Esophagus mucosa (tissue), 1 donor: Measurements from ENCODE around the gene GOSR2. TPM values are rescaled to one million over a fixed set of nuclear protein-coding genes. Genes with fewer than 3 reads are reported as not detected.
"Not testable (repeated sequence)": the region's sequence is repeated elsewhere in the genome, so short reads cannot be mapped to it uniquely, and the experiment has no call there.

Experiments
- ATAC-seq: fragments of 200-7000 bp; cut with Tn5 transposase; one replicate; pipeline ENCODE4 v1.9.1; 2020
- total RNA-seq: library from RNA; stranded (reverse); gene quantifications from one replicate; pipeline ENCODE4 v1.2.4, GENCODE V29; 2023
- donor health status: DM: yes; HTN: yes; CAD: no.

The GOSR2 gene
- total RNA-seq, 1 donor from 2014 or later = 21.4 TPM

- ATAC-seq = no peak
Observed at GRCh38 chr17:46964315-46965265, 41.6 kb downstream of the GOSR2 start.

- ATAC-seq = no peak
Observed at GRCh38 chr17:46968224-46968834, 45.4 kb downstream of the GOSR2 start.

- ATAC-seq = no peak
Observed at GRCh38 chr17:46968896-46969295, 45.9 kb downstream of the GOSR2 start.

DNA sequence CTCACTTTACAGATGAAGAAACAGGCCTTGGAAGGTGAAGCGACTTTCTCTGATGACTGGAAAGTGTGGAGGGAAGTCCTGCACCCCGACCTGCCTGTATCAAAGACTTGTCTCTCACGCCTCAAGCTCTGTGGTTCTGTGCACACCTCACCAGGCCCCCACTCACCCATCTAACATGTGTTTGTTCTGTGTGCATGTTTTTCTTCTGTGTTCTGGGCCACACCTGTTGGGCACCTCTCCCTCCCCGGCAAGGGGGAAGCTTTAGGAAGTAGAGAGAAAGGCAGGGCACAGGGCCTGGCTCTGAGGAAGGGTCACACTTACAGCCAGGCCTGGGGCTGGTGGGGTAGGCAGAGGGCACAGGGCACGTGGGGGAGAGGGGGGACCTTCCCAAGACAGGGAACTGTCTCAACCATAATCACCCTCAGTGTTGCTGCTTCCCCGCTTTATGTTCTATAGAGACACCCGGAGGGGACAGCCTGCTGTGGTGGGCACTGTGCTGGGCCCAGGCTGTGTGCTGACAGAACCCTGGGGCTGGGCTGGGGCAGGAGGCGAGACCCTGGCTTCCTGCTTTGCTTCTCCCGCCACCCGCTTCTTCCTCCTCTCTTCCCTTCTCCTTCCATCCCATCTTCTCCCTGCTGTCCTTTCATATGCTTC is 48.8 kb downstream of the GOSR2 start:
- no peak for ATAC-seq

- peak; percentile 45 for ATAC-seq
Observed at GRCh38 chr17:46972346-46972745, 49.4 kb downstream of the GOSR2 start.

DNA sequence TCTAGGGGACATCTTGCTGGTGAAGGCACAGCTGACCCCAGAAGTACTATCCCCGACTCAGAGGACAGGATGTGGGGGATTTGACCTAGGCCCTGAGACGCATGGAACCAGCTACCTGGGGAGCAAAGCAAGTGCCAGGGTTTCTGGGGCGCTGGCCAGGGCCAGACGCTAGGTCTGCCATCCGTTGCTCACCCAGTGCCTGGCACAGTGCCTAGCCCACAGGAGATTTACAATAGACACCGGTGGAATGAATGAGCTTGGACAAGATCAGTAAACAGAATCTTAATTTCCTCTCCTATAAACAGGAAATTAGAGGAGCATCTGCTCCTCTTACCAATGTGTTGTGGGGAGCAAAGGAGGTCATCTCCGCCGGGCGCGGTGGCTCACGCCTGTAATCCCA is 51.1 kb downstream of the GOSR2 start:
- ATAC-seq = no peak

DNA sequence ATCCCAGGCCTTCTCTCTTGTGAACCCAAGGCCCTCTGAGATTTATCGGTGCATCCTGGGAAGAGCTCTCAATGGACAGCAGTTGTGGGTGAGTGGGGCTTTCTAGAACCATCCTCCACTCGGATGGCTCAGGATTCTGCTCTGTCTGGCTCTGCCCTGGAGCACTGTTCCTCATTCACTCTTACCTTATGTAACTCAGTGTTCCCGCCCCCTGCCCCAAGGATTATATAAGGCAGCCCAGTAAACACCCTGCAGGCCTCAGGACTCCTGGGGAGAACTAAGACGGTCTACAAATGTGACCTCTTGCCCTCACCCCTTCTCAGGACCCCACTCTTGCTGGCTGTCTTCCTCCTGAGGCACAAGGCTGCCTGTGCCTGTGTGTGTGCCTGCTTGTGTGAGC is 52.3 kb downstream of the GOSR2 start:
- ATAC-seq = no peak

DNA sequence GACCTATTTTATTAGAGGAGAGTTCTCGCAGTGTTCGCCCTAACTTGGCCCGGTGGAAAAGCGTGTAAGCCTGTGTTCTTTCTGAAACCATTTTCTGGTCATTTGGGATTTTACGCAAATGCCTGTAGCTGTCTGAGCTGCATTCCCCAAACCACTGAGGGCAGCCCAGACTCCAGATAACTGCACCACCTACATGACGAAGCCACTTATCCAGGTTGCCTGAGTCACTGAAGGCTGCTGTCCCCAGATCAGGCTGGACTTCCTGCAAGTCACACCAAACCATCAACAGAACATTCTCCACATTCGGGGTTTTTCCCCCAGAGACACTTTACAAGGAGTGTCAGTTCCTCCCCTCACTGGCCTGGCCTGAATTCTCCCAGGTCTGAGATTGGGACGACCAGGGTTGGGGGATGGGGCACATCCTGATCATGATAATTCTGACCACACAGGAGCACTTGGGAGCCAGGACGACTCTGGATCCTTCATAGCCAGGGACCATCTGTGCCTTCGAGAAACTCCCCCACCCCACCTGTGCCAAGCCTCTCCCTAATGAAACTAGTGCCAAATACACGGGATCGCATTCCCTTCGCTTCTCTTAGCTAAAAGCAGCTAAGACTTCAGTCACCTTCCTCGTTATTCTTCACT is 53.8 kb downstream of the GOSR2 start:
- ATAC-seq = no peak

DNA sequence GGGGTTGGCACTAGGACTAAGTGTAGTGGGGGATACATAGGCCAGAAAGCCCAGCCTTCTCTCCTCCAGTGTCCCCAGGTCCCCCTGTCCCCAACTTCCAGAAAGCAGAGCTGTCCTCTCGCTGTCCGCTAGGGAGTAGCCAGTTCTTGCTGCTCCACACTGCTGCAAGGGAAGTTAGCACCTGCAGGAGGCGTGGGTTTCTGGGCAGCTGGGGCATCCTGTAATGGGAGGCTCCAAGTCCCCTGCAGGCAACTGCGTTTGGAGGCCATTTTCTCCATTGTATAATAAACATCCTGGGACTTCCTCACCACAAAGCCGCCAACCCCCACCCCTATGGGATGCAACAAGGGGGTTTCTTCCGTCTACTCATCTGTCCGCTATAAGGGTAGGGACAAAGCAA is 54.4 kb downstream of the GOSR2 start:
- ATAC-seq = peak; percentile 45

GRCh38 chr17:46977750-46978488 is 55.0 kb downstream of the GOSR2 start:
- ATAC-seq = no peak

DNA sequence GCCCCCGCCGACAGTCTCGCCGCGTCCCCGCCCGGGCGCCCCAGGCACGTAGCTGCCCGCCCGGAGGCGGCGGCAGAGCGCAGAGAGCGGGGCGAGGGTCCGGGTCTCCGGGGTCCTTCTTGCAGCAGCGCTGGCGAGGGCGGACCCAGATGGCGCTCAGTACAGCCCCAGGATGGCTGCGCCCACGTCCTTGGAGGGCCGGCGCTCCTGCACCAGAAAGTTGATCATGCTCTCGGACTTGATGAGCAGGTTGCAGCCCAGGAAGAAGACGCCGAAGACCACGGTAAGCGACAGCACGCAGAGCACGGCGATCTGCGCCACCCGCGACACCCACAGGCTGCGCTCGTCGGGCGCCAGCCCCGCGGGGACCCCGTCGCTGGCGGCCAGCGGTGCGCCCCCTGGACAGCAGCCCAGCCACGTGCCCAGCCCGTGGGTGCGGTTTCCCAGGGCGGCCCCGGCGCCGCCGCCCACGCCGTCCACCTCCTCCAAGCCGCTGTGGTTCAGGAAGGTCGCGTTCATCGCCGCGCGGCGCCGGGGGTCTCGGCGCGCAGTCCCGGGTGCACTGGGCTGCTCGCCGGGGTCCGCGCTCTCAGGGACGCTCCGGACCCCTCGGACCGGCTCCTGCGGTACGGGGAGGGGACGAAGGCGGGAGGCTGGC is 55.7 kb downstream of the GOSR2 start:
- ATAC-seq = peak; percentile 36

GRCh38 chr17:46979147-46979863 is 56.3 kb downstream of the GOSR2 start, which contains the start of gene RPRML:
RPRML (minus strand) TSS chr17:46979253; CDS start chr17:46979007, 246 bp downstream.
- peak; percentile 34 for ATAC-seq

DNA sequence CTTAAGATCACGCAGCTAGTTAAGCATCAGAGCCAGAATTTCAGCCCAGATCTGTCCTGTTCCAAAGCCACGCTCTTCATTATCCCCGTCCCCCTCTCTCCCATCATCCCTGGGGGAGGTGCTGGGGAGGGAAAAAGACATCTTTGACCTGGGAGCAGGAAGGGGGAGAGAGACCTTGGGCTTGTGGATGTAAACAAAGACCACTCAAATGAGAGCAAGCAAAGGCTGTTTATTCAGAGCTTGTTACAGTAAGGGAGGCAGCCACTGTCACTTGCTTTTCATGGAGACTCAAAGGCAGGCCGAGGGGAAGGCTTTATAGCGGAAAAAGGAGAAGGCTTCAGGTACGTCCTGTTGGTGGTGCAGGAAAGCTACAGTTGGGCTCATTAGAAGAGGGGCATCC is 59.6 kb downstream of the GOSR2 start:
- no peak for ATAC-seq

GRCh38 chr17:46983782-46984181 is 60.8 kb downstream of the GOSR2 start:
- no peak for ATAC-seq

DNA sequence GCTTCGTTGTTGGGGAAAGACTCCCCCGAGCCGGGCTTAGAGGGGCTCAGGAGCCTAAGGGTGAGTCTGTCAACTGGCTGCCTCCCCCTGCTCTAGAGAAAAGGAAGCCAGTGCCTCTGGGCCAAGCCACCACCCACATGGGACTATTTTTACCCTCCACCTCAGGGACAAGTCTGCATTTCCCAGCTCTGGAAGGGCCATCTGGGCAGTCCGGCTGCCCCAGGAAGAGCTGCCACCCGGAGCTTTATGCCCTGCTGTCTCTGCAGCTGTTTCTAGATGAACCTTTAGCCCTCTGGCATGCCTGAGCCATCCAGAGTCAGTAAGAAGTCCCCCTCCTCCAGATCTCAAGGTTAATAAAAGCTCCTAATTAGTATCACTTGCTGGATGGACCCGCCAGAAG is 61.4 kb downstream of the GOSR2 start:
- no peak for ATAC-seq

GRCh38 chr17:46984892-46985291 is 61.9 kb downstream of the GOSR2 start:
- no peak for ATAC-seq

- no peak for ATAC-seq
Observed at GRCh38 chr17:46986366-46986765, 63.4 kb downstream of the GOSR2 start.

DNA sequence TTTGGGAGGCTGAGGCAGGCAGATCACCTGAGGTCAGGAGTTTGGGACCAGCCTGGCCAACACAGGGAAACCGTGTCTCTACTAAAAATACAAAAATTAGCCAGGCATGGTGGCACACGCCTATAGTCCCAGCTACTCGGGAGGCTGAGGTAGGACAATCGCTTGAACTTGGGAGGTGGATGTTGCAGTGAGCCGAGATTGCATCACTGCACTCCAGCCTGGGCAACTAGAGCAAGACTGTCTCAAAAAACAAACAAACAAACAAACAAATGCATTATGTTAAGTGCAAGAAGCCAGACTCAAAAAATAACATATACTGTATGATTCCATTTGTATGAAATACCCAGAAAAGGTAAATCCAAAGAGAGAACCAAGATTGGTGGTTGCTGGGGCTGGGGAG is 65.0 kb downstream of the GOSR2 start:
- not testable (repeated sequence) for ATAC-seq

DNA sequence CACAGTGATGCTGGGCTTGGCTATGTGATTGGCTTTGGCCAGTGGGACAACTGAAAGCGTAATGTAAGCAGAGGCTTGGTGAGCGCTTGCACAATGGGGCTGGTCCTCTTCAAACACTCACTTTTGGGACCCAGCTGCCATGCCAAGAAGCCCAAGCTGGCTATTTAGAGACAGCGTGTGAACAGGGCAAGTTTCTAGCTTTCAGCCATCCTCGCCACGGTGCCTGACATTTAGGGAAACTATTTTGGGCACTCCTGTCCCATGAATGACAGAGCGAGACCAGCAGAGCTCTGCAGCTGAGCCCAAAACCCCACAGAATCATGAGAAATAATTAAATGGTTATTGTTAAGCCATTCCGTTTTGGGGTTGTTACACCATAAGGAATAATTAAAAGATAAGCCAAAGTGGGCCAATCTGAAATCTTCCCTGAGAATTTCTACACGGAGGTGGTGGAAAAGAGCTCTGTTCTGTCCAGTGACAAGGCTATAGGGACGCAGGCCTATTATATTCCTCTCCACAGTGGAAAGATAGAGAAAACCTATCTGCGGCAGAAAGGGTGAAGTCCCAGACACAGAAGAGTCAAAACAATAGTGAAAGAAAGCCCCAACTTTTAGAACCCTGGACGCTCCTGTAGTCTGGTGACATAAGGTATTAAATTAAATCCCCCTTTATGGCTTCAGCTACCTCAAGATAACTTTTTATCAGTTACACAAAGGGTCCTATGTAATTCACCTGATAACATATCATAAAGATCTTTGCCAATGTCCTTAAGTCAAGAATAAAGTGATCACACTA is 66.9 kb downstream of the GOSR2 start:
- no peak for ATAC-seq

- ATAC-seq = no peak
Observed at GRCh38 chr17:46991617-46992016, 68.7 kb downstream of the GOSR2 start.
